GM21528 (cell line): ENCODE data around the gene HPGD.
"Not testable (repeated sequence)": the region's sequence is repeated elsewhere in the genome, so short reads cannot be mapped to it uniquely, and the experiment has no call there.

Experiments
- ATAC-seq: cut with Tn5 transposase; IDR thresholded peaks from one replicate; pipeline ENCODE4 v1.9.1; 2021; ENCODE audit warnings: mild to moderate bottlenecking, moderate library complexity; ENCODE audit not compliant: unreplicated experiment, low FRiP score

The HPGD gene

GRCh38 chr4:174528226-174528625 lies 5.9 kb upstream of the HPGD start:
- ATAC-seq, result no peak

GRCh38 chr4:174526731-174527130 lies 4.4 kb upstream of the HPGD start:
- no peak for ATAC-seq

- ATAC-seq, result no peak
Observed at GRCh38 chr4:174524242-174524641, 2.0 kb upstream of the HPGD start.

GRCh38 chr4:174523025-174523693 lies 871 bp upstream of the HPGD start:
- no peak for ATAC-seq

- ATAC-seq, result peak; percentile 41
Observed at GRCh38 chr4:174521800-174522182, 497 bp downstream of the HPGD start.

- no peak for ATAC-seq
Observed at GRCh38 chr4:174520660-174521059, 1.6 kb downstream of the HPGD start.

GRCh38 chr4:174517502-174518445 lies 4.5 kb downstream of the HPGD start:
- ATAC-seq, result no peak

GRCh38 chr4:174516794-174517193 lies 5.5 kb downstream of the HPGD start:
- ATAC-seq, result no peak

- no peak for ATAC-seq
Observed at GRCh38 chr4:174516345-174516744, 5.9 kb downstream of the HPGD start.

GRCh38 chr4:174512745-174513144 lies 9.5 kb downstream of the HPGD start:
- no peak for ATAC-seq

- no peak for ATAC-seq
Observed at GRCh38 chr4:174505892-174506291, 16.4 kb downstream of the HPGD start.

GRCh38 chr4:174505007-174505406 lies 17.3 kb downstream of the HPGD start:
- no peak for ATAC-seq

GRCh38 chr4:174503079-174503715 lies 19.1 kb downstream of the HPGD start:
- ATAC-seq, result no peak

- ATAC-seq, result no peak
Observed at GRCh38 chr4:174496631-174497432, 25.5 kb downstream of the HPGD start.

- ATAC-seq, result no peak
Observed at GRCh38 chr4:174495626-174496025, 26.7 kb downstream of the HPGD start.

GRCh38 chr4:174494726-174495125 lies 27.6 kb downstream of the HPGD start:
- no peak for ATAC-seq

- no peak for ATAC-seq
Observed at GRCh38 chr4:174494146-174494545, 28.1 kb downstream of the HPGD start.

- no peak for ATAC-seq
Observed at GRCh38 chr4:174490451-174490961, 31.8 kb downstream of the HPGD start.

GRCh38 chr4:174488368-174488767 lies 33.9 kb downstream of the HPGD start:
- ATAC-seq, result not testable (repeated sequence)

- no peak for ATAC-seq
Observed at GRCh38 chr4:174485025-174485424, 37.3 kb downstream of the HPGD start.
